B cell (primary cell): ENCODE measurements around the gene NAP1L5.

Source experiments
- CTCF ChIP-seq: fragments of 200-600 bp; IDR thresholded peaks from one replicate; pipeline ENCODE4 v1.8.0; 2022; ENCODE audit warnings: antibody characterized with exemption, mild to moderate bottlenecking
- EZH2 ChIP-seq: IDR thresholded peaks from 2 replicates; pipeline ENCODE4 v1.6.1; 2012; ENCODE audit warnings: borderline replicate concordance, low read depth, mild to moderate bottlenecking, moderate library complexity, low read length; ENCODE audit not compliant: insufficient read depth, poor library complexity, severe bottlenecking

- TF ChIP-seq CTCF: no peak
- no peak for TF ChIP-seq EZH2
Observed at GRCh38 chr4:88696630-88697029, 999 bp downstream of the NAP1L5 start.
